Measurements from ENCODE around the gene DENND1B. TPM values are rescaled to one million over a fixed set of nuclear protein-coding genes. Genes with fewer than 3 reads are reported as not detected.

The DENND1B gene
- total and polyA plus RNA-seq, 2 donors (not counting 1 experiment from before 2014, with no cell fraction given) = 4.3 to 25.4 TPM

- Mint-ChIP-seq H3K4me3 (no peak overlapping the region), H3K9me3 (ENCODE audit: insufficient read depth) (no peaks in the 10 kb centered on the region), H3K27ac (no peak overlapping the region), H3K27me3 (no peaks in the 10 kb centered on the region), H3K4me1 (no peaks in the 10 kb centered on the region)
- Histone ChIP-seq H2AFZ (ENCODE audit: insufficient read depth, low read depth, low read length, poor library complexity, severe bottlenecking) (no peak overlapping the region), H3K4me2 (replicated peaks; ENCODE audit: low read depth, low read length, poor library complexity, severe bottlenecking) (no peak overlapping the region), H3K27me3 (replicated peaks in 1 of 4; ENCODE audit: control extremely low read depth in 1 of 4, control insufficient read depth in 3 of 4, insufficient read depth in 4 of 4, low read length in 3 of 4) (no peaks in the 10 kb centered on the region), H3K9ac (ENCODE audit: low read length) (no peak overlapping the region), H3K36me3 (replicated peaks in 1 of 2; ENCODE audit: control extremely low read depth in 1 of 2, control insufficient read depth in 1 of 2, extremely low read depth in 1 of 2, insufficient read depth in 2 of 2, low read length in 1 of 2) (peaks cover 0 to 4% of the 10 kb centered on the region in 2 experiments), H3K79me2 (ENCODE audit: control insufficient read depth, insufficient read depth, low read length) (no peaks in the 10 kb centered on the region), H3K9me3 (ENCODE audit: control extremely low read depth in 1 of 3, control insufficient read depth in 2 of 3, insufficient read depth in 1 of 3, low read length in 2 of 3) (no peaks in the 10 kb centered on the region), H3K4me1 (ENCODE audit: control insufficient read depth in 2 of 2, insufficient read depth in 2 of 2, low read length in 2 of 2) (no peaks in the 10 kb centered on the region), H4K20me1 (ENCODE audit: control insufficient read depth, insufficient read depth, low read length, poor library complexity, severe bottlenecking) (no peaks in the 10 kb centered on the region), H3K4me3 (ENCODE audit: control extremely low read depth in 1 of 5, extremely low read depth in 1 of 5, insufficient read depth in 1 of 5, low read depth in 2 of 5, low read length in 4 of 5) (no peak overlapping the region), H3K27ac (ENCODE audit: low read length in 2 of 2) (no peak overlapping the region)
- no CpG with 5 or more reads among the region's 1 CpG for WGBS (ENCODE audit: insufficient coverage)
- ATAC-seq (ENCODE audit: low read depth) = no peak
- ChIA-PET CTCF (interaction anchor here (0.7 kb wide), 1 partner anchor 421 kb away, joined by 3 read pairs; no protein-coding TSS in a partner anchor), POLR2A (no interaction called here)
- intact Hi-C loops (cut with micrococcal nuclease) = no loop called here
- TF ChIP-seq EZH2 (IDR thresholded peaks at IDR 0.05; ENCODE audit: borderline replicate concordance, insufficient read depth, low read depth, low read length, poor library complexity, severe bottlenecking) = no peak
- TF ChIP-seq CTCF (IDR thresholded peaks at IDR 0.05) = no peak
- DNase-seq = no peak
Observed at GRCh38 chr1:197559244-197559643, 216.0 kb downstream of the DENND1B start.

GRCh38 chr1:197557302-197557701, 218.0 kb downstream of the DENND1B start:
- ChIA-PET POLR2A (no interaction called here), CTCF (no interaction called here)
- Histone ChIP-seq H3K4me3 (ENCODE audit: control extremely low read depth in 1 of 5, extremely low read depth in 1 of 5, insufficient read depth in 1 of 5, low read depth in 2 of 5, low read length in 4 of 5) (no peak overlapping the region), H3K4me1 (ENCODE audit: control insufficient read depth in 2 of 2, insufficient read depth in 2 of 2, low read length in 2 of 2) (no peaks in the 10 kb centered on the region), H3K36me3 (replicated peaks in 1 of 2; ENCODE audit: control extremely low read depth in 1 of 2, control insufficient read depth in 1 of 2, extremely low read depth in 1 of 2, insufficient read depth in 2 of 2, low read length in 1 of 2) (peaks cover 0 to 4% of the 10 kb centered on the region in 2 experiments), H3K9ac (ENCODE audit: low read length) (no peak overlapping the region), H4K20me1 (ENCODE audit: control insufficient read depth, insufficient read depth, low read length, poor library complexity, severe bottlenecking) (no peaks in the 10 kb centered on the region), H3K79me2 (ENCODE audit: control insufficient read depth, insufficient read depth, low read length) (no peaks in the 10 kb centered on the region), H3K27ac (ENCODE audit: low read length in 2 of 2) (no peak overlapping the region), H2AFZ (ENCODE audit: insufficient read depth, low read depth, low read length, poor library complexity, severe bottlenecking) (no peak overlapping the region), H3K9me3 (ENCODE audit: control extremely low read depth in 1 of 3, control insufficient read depth in 2 of 3, insufficient read depth in 1 of 3, low read length in 2 of 3) (no peaks in the 10 kb centered on the region), H3K4me2 (replicated peaks; ENCODE audit: low read depth, low read length, poor library complexity, severe bottlenecking) (no peak overlapping the region), H3K27me3 (replicated peaks in 1 of 4; ENCODE audit: control extremely low read depth in 1 of 4, control insufficient read depth in 3 of 4, insufficient read depth in 4 of 4, low read length in 3 of 4) (no peaks in the 10 kb centered on the region)
- no peak for ATAC-seq (ENCODE audit: low read depth)
- Mint-ChIP-seq H3K27me3 (no peaks in the 10 kb centered on the region), H3K4me3 (no peak overlapping the region), H3K27ac (no peak overlapping the region), H3K9me3 (ENCODE audit: insufficient read depth) (no peaks in the 10 kb centered on the region), H3K4me1 (no peaks in the 10 kb centered on the region)
- intact Hi-C loops (cut with micrococcal nuclease) = no loop called here
- no peak for DNase-seq
- no peak for TF ChIP-seq CTCF (IDR thresholded peaks at IDR 0.05)
- WGBS (ENCODE audit: insufficient coverage) = no CpG with 5 or more reads among the region's 1 CpG
